Gastrocnemius medialis (tissue), 4 donors: ENCODE results near the gene RNF146.

ENCODE experiments used
- CTCF ChIP-seq, 5 experiments: fragments of 450-650 bp in 3 of 5; fragments of 200-600 bp in 2 of 5; sonication (generic) in 2 of 5; IDR thresholded peaks in 4 of 5; conservative IDR thresholded peaks in 1 of 5; 1 replicate in 4 of 5; 2 replicates in 1 of 5; pipeline ENCODE4 v1.5.1; 2016 to 2019; ENCODE audit warnings: antibody characterized with exemption in 5 of 5, mild to moderate bottlenecking in 3 of 5, moderate library complexity in 3 of 5
- POLR2A ChIP-seq, 2 donors: fragments of 450-650 bp; IDR thresholded peaks; one replicate each; pipeline ENCODE4 v1.6.1; 2017; ENCODE audit warnings: antibody characterized with exemption in 2 of 2, mild to moderate bottlenecking in 2 of 2, moderate library complexity in 2 of 2

GRCh38 chr6:127262896-127263295 lies 3.8 kb upstream of the RNF146 start:
- TF ChIP-seq CTCF (IDR thresholded peaks at IDR 0.05 in 4 of 5, conservative IDR thresholded peaks at IDR 0.05 in 1 of 5): no peak
- TF ChIP-seq POLR2A (IDR thresholded peaks at IDR 0.05): no peak
